Measurements from ENCODE around the gene ABO.
"Not testable (repeated sequence)": the region's sequence is repeated elsewhere in the genome, so short reads cannot be mapped to it uniquely, and the experiment has no call there.

Gene ABO

DNA sequence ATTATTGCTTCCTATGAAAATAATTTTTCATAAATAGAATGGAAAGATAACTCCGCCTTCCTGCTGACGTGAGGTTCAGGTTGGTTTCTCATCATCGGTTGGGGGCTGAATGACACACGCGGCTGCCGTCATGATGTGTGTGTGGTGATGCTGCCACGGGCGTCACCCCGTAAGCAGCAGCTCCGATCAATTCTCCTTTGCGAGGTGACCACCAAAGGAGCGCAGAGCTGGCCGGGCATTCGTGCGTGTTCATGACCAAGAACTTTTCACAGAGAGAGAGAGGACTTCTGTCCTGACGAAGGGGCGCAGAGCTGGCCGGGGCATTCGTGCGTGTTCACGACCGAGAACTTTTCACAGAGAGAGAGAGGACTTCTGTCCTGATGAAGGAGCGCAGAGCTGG lies 30.7 kb upstream of the ABO start:
- no peak overlapping the region for H3K4me3 ChIP-seq (ENCODE audit: low read depth in 1 of 2, low read length in 2 of 2)
- H3K27me3 ChIP-seq (ENCODE audit: control insufficient read depth in 1 of 2, insufficient read depth in 2 of 2, low read length in 2 of 2), result no peaks in the 10 kb centered on the region
- no peak overlapping the region for H3K9ac ChIP-seq (ENCODE audit: low read length)
- H3K27ac ChIP-seq (ENCODE audit: low read depth, low read length), result no peak overlapping the region
- H3K36me3 ChIP-seq (ENCODE audit: insufficient read depth, low read length), result no peaks in the 10 kb centered on the region
- H3K4me1 ChIP-seq (ENCODE audit: insufficient read depth, low read length), result no peaks in the 10 kb centered on the region
- no peaks in the 10 kb centered on the region for H3K9me3 ChIP-seq (ENCODE audit: low read length)

DNA sequence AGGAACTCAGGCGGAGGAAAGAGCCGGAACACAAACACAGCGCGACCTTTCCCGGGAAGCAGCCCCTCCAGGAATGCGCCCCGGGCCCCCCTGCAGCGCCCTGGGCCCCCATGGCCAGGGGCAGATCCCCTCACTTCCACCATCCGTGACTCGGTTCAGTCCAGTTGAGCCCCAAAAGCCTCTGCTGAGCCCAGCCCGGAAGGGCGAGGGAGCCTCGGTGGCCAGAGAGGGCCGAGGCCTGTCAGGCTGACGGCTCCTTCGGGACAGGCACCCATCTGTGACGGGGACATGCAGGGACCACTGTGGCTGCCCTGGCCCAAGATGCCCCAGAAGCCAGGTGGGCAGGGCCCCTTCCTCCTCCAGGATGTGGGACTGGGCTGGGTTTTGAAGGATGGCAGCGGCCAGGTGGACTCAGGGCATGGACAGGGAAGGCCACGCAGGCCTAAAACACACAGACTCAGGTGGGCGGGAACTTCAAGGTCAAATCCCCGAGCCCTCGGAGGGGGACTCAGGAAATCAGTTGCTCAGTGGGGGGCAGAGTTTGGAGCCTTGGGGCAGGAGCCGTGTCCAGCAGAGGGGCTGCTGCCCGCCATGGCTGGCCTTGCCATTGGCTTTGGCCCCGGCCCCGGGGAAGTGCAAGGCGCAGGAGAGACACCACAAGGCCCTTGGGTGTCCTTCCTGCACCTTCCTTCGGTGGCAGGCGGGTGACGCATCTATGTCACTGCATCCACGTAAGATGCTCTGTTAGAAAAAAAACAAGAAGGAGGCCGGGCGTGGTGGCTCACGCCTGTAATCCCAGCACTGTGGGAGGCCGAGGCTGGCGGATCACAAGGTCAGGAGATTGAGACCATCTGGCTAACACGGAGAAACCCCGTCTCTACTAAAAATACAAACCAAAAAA lies 29.7 kb upstream of the ABO start:
- H3K27ac ChIP-seq (ENCODE audit: low read depth, low read length), result no peak overlapping the region
- H3K9me3 ChIP-seq (ENCODE audit: low read length), result no peaks in the 10 kb centered on the region
- H3K4me3 ChIP-seq (ENCODE audit: low read depth in 1 of 2, low read length in 2 of 2), result no peak overlapping the region
- no peaks in the 10 kb centered on the region for H3K4me1 ChIP-seq (ENCODE audit: insufficient read depth, low read length)
- no peak overlapping the region for H3K9ac ChIP-seq (ENCODE audit: low read length)
- no peaks in the 10 kb centered on the region for H3K36me3 ChIP-seq (ENCODE audit: insufficient read depth, low read length)
- H3K27me3 ChIP-seq (ENCODE audit: control insufficient read depth in 1 of 2, insufficient read depth in 2 of 2, low read length in 2 of 2), result no peaks in the 10 kb centered on the region

DNA sequence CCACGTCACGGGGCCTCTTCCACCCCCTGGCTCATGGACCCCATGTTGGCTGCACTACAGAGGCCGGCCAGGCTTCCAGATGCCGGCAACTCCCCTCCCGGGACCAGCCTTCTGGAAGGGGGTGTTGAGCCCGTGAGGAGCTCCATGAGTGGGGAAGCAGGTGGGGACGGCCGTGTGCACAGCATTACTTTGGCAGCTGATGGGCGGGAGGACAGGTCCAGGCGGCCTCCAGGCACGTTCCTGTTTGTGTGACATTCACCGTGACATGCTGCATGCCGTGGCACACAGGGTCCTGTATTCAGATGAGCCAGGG lies 29.1 kb upstream of the ABO start:
- no peaks in the 10 kb centered on the region for H3K4me1 ChIP-seq (ENCODE audit: insufficient read depth, low read length)
- no peaks in the 10 kb centered on the region for H3K27me3 ChIP-seq (ENCODE audit: control insufficient read depth in 1 of 2, insufficient read depth in 2 of 2, low read length in 2 of 2)
- no peak overlapping the region for H3K9ac ChIP-seq (ENCODE audit: low read length)
- H3K4me3 ChIP-seq (ENCODE audit: low read depth in 1 of 2, low read length in 2 of 2), result no peak overlapping the region
- no peak overlapping the region for H3K27ac ChIP-seq (ENCODE audit: low read depth, low read length)
- H3K36me3 ChIP-seq (ENCODE audit: insufficient read depth, low read length), result no peaks in the 10 kb centered on the region
- no peaks in the 10 kb centered on the region for H3K9me3 ChIP-seq (ENCODE audit: low read length)

DNA sequence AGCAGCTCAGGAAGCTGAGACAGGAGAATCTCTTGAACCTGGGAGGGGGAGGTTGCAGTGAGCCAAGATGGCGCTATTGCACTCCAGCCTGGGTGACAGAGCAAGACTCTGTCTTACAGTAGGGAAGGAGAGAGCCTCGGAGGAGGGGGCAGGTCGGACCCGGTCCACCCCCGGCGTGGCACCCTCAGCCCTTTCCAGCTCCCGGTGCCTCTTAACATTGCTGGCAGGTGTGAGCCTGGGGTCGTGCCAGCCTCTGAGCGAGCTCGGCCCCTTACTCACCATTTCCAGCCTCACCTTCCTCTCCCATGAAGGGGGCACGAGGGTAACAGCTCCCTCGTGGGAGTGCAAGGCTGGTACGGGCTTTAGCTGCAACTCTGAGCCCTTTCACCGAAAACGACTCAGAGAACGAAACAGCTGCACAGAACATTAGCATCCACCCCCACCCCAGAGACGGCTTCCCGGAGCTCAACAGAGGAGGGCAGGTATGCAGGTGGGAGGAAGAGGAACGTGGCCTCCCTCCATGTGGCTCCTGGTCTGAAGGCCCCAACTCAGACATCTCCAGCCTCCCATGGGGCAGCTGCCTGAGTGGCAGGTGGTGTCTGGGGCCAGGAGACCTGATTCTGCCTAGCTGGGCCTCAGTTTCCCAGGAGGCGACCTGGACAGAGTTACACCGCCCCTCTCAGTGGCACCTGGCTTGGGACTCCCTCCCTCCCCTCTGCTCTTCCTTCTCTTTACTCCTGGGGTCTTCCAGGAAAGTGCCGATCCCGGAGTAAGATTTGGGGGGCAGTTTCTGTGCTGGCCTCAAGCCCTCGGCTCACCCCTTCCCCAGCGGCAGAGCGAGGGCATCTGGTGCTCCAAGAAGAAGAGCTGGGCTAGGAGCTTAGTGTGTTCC lies 28.5 kb upstream of the ABO start:
- H3K9ac ChIP-seq (ENCODE audit: low read length), result no peak overlapping the region
- H3K27me3 ChIP-seq (ENCODE audit: control insufficient read depth in 1 of 2, insufficient read depth in 2 of 2, low read length in 2 of 2), result no peaks in the 10 kb centered on the region
- no peaks in the 10 kb centered on the region for H3K4me1 ChIP-seq (ENCODE audit: insufficient read depth, low read length)
- no peak overlapping the region for H3K4me3 ChIP-seq (ENCODE audit: low read depth in 1 of 2, low read length in 2 of 2)
- H3K9me3 ChIP-seq (ENCODE audit: low read length), result no peaks in the 10 kb centered on the region
- H3K36me3 ChIP-seq (ENCODE audit: insufficient read depth, low read length), result no peaks in the 10 kb centered on the region
- H3K27ac ChIP-seq (ENCODE audit: low read depth, low read length), result no peak overlapping the region

DNA sequence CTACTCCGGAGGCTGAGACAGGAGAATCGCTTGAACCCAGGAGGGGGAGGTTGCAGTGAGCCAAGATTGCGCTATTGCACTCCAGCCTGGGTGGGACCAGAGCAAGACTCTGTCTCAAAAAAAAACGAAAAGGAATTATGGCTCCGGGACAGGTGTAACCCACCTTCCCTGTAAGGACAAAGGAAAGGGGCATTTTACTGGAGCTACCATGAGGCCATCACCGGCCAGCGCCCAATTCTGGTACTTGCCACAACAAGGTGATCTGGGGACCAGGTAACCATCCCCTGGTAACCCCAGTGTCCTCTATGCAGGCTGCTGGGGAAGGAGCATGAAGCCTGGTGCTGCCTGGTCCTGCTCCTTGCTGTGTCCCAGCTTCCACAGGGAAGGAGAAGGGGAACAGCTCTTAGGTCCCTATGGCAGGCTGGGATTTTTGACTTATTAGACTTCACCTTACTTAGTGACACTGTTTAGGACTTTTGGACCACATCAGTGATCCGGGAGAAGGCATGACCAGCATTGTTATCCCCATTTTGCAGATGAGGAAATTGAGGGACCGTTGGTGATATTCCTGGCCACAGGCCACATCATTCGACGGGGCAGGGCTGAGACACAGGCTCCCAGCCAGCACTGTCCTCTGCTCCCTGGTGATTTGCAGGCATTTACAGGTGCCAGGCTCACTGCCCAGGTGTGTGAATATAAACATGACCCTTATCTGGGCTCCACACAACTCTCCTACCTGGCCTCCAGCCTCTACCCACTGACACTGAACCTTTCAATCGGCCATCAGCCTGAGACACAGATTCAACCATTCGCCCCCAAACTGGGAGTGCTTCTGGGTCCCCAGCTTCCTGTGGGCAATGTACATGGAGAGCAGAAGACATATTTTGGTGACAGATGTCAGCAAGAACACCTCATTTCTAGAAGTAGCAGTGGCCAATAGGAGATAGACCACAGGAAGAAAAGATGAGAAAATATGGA lies 26.5 kb upstream of the ABO start:
- Histone ChIP-seq H3K36me3 (ENCODE audit: insufficient read depth, low read length) (no peaks in the 10 kb centered on the region), H3K4me3 (ENCODE audit: low read depth in 1 of 2, low read length in 2 of 2) (no peak overlapping the region), H3K27ac (ENCODE audit: low read depth, low read length) (no peak overlapping the region), H3K9ac (ENCODE audit: low read length) (no peak overlapping the region), H3K9me3 (ENCODE audit: low read length) (no peaks in the 10 kb centered on the region), H3K27me3 (ENCODE audit: control insufficient read depth in 1 of 2, insufficient read depth in 2 of 2, low read length in 2 of 2) (no peaks in the 10 kb centered on the region), H3K4me1 (ENCODE audit: insufficient read depth, low read length) (no peaks in the 10 kb centered on the region)

DNA sequence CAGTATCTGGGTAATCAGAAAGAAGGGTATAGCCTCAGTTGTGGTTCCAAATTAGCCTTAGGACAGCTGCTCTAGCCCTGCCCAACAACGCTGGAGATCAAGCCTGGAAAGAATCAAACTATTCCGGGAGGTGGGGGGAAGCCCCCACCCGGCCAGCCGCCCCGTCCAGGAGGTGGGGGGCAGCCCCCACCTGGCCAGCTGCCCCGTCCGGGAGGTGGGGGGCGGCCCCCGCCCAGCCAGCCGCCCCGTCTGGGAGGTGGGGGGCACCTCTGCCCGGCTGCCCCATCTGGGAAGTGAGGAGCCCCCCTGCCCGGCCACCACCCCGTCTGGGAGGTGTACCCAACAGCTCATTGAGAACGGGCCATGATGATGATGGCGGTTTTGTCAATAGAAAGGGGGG lies 25.0 kb upstream of the ABO start:
- not testable (repeated sequence) for H3K4me3 ChIP-seq (ENCODE audit: low read depth in 1 of 2, low read length in 2 of 2); H3K9ac ChIP-seq (ENCODE audit: low read length); H3K9me3 ChIP-seq (ENCODE audit: low read length); H3K27me3 ChIP-seq (ENCODE audit: control insufficient read depth in 1 of 2, insufficient read depth in 2 of 2, low read length in 2 of 2); H3K4me1 ChIP-seq (ENCODE audit: insufficient read depth, low read length); H3K27ac ChIP-seq (ENCODE audit: low read depth, low read length); H3K36me3 ChIP-seq (ENCODE audit: insufficient read depth, low read length)

DNA sequence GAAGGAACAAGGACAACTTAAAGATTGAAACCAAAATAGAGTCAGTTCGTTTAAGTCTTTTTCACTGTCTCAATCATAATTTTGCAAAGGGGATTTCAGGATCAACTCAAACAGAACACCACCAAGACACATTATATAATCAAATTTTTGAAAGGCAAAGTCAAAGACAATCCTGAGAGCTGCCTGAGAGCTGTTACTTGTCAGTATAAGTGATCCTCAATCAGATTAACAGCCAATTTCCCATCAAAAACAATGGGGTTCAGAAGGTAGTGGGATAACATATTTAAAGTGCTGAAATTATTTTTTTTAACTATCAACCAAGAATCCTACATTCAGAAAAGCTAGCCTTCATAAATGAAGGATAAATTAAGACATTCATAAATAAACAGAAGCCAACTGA lies 19.3 kb upstream of the ABO start:
- Histone ChIP-seq H3K9ac (ENCODE audit: low read length) (no peak overlapping the region), H3K27me3 (ENCODE audit: control insufficient read depth in 1 of 2, insufficient read depth in 2 of 2, low read length in 2 of 2) (no peaks in the 10 kb centered on the region), H3K4me3 (ENCODE audit: low read depth in 1 of 2, low read length in 2 of 2) (no peak overlapping the region), H3K9me3 (ENCODE audit: low read length) (no peaks in the 10 kb centered on the region), H3K4me1 (ENCODE audit: insufficient read depth, low read length) (no peaks in the 10 kb centered on the region), H3K36me3 (ENCODE audit: insufficient read depth, low read length) (no peaks in the 10 kb centered on the region), H3K27ac (ENCODE audit: low read depth, low read length) (no peak overlapping the region)

DNA sequence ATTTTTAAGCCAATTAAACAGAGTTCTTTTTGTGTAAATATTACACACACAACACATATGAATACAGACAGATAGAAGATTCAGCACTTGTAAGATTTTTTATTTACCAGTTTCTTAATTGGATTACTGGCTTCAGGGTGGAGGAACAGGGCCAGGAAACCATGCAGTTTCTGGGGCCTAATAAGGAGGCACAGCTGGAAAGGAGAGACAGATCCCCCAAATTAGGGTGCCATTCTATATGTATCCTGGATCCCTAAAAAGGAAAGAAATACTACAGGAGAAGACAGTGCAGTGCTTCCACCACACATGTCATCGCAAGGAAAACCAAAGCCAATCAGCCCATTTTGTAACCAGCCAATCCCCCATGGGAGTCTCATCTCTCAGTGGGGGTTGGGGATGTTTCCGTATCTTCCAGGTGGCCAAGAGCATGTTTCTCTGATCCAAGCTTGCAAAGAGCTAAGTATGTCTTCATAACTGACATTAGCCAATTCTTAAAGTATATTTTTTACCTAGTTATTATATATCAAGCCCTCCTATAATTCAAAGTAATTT lies 15.8 kb upstream of the ABO start:
- Histone ChIP-seq H3K36me3 (ENCODE audit: insufficient read depth, low read length) (no peaks in the 10 kb centered on the region), H3K9ac (ENCODE audit: low read length) (no peak overlapping the region), H3K9me3 (ENCODE audit: low read length) (no peaks in the 10 kb centered on the region), H3K4me1 (ENCODE audit: insufficient read depth, low read length) (no peaks in the 10 kb centered on the region), H3K27ac (ENCODE audit: low read depth, low read length) (no peak overlapping the region), H3K27me3 (ENCODE audit: control insufficient read depth in 1 of 2, insufficient read depth in 2 of 2, low read length in 2 of 2) (no peaks in the 10 kb centered on the region), H3K4me3 (ENCODE audit: low read depth in 1 of 2, low read length in 2 of 2) (no peak overlapping the region)

DNA sequence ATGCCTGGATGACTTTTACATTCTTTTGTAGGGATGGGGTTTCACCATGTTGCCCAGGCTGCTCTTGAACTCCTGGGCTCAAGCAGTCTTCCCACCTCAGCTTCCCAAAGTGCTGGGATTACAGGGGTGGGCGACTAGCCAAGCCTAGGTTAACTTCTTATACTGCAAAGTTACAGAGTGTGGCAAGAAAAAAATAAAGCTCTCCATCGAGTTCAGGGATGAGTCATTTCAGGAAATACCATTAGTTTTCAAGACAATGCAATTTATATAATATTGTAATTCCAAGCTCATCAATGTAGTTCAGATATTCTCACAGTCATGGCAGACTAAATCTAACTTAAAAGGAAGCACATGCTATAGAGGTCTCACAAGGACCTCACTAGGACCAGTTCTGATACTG lies 11.5 kb upstream of the ABO start:
- H3K9me3 ChIP-seq (ENCODE audit: low read length), result no peaks in the 10 kb centered on the region
- H3K27ac ChIP-seq (ENCODE audit: low read depth, low read length), result no peak overlapping the region
- no peaks in the 10 kb centered on the region for H3K27me3 ChIP-seq (ENCODE audit: control insufficient read depth in 1 of 2, insufficient read depth in 2 of 2, low read length in 2 of 2)
- no peak overlapping the region for H3K9ac ChIP-seq (ENCODE audit: low read length)
- H3K36me3 ChIP-seq (ENCODE audit: insufficient read depth, low read length), result no peaks in the 10 kb centered on the region
- H3K4me3 ChIP-seq (ENCODE audit: low read depth in 1 of 2, low read length in 2 of 2), result no peak overlapping the region
- no peaks in the 10 kb centered on the region for H3K4me1 ChIP-seq (ENCODE audit: insufficient read depth, low read length)

DNA sequence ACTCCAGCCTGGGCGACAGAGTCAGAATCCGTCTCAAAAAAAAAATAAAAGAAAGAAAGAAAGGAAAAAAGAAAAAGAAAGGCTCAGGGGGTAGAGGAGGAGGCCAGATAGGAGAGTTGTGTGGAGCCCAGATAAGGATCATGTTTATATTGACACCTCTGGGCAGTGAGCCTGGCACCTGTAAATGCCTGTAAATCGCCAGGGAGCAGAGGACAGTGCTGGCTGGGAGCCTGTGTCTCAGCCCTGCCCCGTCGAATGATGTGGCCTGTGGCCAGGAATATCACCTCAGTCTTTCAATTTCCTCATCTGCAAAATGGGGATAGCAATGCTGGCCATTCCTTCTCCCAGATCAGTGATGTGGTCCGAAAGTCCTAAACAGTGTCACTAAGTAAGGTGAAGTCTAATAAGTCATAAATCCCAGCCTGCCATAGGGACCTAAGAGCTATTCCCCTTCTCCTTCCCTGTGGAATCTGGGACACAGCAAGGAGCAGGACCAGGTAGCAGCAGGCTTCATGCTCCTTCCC lies 10.3 kb upstream of the ABO start:
- no peak overlapping the region for H3K27ac ChIP-seq (ENCODE audit: low read depth, low read length)
- H3K4me1 ChIP-seq (ENCODE audit: insufficient read depth, low read length), result no peaks in the 10 kb centered on the region
- H3K27me3 ChIP-seq (ENCODE audit: control insufficient read depth in 1 of 2, insufficient read depth in 2 of 2, low read length in 2 of 2), result no peaks in the 10 kb centered on the region
- no peaks in the 10 kb centered on the region for H3K9me3 ChIP-seq (ENCODE audit: low read length)
- H3K4me3 ChIP-seq (ENCODE audit: low read depth in 1 of 2, low read length in 2 of 2), result no peak overlapping the region
- no peak overlapping the region for H3K9ac ChIP-seq (ENCODE audit: low read length)
- H3K36me3 ChIP-seq (ENCODE audit: insufficient read depth, low read length), result no peaks in the 10 kb centered on the region

All from muscle layer of colon (tissue), 2 donors.